Left kidney (tissue), 2 donors: ENCODE data around the gene KCNQ2. TPM values are rescaled to one million over a fixed set of nuclear protein-coding genes. Genes with fewer than 3 reads are reported as not detected.
A peak's percentile ranks its signal among the peaks of the same experiment; 100 is the strongest.

Experiments used
- DNase-seq: peaks from one replicate; pipeline ENCODE4 v3.0.0-alpha.2; 2013
- polyA plus RNA-seq: library from polyadenylated mRNA; unstranded; fragments of 120-200 nt; gene quantifications from one replicate; pipeline ENCODE4 v1.2.1, GENCODE V29; 2013; ENCODE audit not compliant: insufficient read length

The KCNQ2 gene
- polyA plus RNA-seq, 1 donor: 5.5 TPM

DNA sequence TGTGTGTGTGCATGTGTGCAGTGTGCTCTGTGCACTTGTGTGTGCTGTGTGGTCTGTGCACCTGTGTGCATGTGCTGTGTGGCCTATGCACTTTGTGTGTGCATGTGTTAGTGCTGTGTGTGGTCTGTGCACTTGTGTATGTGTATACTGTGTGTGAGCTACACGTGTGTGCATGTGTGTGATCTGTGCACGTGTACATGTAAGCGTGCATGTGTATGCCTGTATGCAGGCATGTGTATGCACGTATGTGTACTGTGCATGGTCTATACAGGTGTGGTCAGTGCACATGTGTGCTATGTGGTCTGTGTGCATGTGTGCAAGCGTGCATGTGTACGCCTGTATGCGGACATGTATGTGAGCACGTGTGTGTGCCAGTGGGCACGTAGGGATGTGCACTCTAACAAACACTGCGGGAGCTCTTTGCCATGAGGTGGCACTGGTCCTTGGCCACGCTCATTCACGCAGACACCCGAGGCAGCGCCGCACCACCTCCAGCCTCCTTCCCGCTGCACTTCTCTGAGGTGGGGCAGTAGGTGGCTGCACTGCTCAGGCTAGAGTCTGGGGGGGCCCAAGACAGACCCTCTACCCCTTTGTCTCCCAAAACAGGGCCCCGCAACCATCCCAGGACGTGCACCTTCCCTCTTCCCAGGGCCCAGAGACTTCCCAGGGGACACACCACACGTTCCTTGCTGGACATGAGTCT is 68.9 kb downstream of the KCNQ2 start:
- no peak for DNase-seq

DNA sequence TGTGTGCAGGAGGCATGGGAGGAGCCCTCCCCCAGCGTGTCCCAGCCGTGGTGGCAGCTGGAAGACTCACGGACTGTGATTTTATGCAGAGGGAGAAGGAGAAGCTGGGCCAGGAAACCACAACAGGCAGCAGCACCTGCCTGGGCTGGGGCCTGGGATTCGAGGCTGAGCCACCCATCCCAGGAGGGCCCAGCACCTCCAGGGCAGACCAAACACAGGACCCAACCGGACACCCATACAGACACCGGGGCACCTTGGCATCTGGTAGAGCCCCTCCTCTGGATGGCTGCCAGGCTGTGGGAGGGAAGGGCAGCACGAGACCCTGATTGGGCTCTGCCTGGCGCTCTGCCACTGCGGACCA is 69.6 kb downstream of the KCNQ2 start:
- DNase-seq: no peak

DNA sequence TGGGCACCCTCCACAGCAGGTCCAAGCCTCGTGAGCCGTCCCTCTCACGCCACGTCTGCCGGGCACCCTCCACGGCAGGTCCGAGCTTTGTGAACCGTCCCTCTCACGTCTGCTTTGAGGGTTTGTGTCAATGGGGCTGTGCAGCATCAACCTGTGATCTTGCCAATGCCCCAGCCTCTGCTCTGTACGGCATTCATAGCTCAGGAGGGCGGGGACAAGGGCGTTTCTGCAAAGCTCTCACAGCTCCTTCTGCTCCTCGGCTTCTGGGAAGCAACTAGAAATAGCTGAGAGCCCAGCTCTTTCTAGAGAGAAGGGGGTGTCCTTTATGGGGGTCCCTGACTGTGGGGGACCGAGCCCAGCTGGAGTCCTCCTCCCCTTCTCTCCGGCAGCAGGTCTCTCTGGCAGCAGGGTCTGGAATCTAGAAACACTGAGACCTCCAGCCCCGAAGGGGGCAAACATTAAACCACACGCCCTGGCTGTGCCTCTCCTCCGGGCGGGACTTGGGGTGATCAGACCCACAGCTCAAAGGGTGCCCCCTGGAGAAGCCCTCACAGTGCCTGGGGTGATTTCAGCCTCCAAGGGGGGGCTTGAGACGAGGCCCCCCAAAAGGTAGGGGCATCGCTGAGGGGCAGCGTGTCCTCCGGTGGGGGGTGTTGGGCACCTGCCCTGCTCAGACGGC is 70.1 kb downstream of the KCNQ2 start:
- DNase-seq: no peak

GRCh38 chr20:63401384-63402110 is 70.9 kb downstream of the KCNQ2 start:
- no peak for DNase-seq

DNA sequence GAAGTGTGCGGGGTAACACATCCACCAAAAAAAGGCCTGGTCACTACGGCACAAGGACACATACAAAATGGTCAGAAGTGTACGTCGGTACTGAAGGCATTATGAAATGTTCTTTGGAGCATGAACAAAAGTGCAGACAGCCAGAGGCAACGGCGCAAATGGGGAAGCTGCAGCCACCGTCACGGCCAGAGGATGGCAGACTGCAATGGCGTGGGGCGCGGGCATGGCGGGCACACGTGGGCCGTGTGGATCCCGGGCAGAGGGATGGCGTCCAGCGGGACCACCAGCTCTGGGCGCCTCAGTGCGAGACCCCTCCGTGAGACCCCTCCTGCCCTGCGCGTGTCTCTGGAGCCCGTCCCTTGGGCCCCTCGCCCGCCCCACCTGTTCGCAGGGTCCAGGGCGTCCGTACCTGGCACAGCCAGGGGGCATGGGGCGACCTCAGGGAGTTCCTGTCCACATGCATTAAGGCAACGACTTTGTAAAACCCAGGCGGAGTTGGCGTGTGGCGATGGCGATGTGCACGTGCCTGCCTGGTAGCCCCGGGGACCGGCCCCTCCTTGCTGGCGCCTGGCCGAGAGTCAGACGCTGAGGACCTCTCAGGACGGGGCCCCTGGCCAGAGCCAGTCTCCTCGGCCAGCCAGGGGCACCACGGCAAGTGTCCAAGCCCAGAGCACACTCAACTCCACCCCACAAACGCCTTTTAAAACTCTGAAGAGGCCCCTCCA is 71.8 kb downstream of the KCNQ2 start:
- no peak for DNase-seq

DNA sequence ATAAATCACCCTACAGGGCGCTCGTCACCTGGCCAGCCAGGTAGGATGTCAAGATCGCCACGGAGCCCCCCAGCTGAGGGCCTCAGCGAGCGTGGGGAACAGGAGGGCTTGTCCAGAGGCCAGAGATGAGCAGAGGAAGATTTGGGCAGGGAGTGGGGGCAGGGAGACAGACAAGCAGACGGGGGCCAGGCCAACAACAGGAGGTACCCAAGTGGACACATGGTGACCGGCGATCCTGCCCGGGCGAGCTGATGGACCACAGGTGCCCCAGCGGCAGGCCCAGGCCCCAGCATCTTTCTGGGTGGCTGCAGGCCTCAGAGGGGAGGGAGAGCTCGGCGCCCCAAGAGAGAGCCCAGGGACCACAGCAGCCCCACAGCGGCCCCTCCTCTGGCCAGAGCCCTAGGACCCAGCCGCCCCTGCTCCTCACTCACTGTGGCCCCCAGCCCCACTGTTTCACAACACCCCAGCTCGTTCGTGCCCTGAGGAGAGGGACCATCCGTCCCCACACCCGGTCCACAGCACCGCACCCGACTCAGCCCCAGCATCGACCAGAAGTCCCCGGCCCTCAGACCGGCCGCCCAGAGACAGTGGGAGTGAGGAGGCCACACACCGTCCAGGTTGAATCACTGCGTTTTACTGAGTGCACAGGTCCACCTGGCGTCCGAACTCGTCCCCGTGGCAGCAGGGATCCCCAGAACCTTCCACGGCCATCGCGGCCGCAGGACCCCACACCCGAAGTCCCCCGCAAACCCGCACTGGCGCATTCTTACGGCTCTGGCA is 72.7 kb downstream of the KCNQ2 start:
- DNase-seq: no peak

- DNase-seq: no peak
Measured at GRCh38 chr20:63398744-63399514, 73.5 kb downstream of the KCNQ2 start.

DNA sequence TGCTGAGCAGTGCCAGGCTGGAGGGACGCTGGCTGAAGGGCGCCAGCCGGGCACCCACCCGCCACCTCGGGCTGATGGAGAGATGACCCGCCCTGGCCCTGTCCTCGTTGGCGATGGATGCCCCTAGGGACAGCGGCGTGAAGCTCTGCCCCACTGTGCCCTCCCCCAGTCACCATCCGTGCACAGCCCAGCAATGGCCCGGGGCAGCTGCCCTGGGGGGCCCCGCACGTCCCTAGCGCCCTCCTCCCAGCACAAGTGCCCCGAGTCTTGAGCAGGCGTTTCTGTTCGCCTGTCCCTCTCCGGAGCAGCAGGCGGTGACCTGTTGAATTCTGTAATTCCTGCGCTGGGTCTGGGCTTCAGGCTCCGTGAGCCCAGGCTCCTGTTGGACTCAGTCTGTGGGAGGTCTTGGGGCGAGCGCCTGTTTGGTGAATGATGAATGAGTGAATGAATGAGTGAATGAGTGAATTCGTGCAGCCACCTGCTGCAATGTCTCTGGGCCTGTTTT is 74.5 kb downstream of the KCNQ2 start:
- no peak for DNase-seq

- no peak for DNase-seq
Measured at GRCh38 chr20:63397155-63397843, 75.2 kb downstream of the KCNQ2 start.

- DNase-seq: no peak
Measured at GRCh38 chr20:63396300-63396699, 76.2 kb downstream of the KCNQ2 start.

GRCh38 chr20:63395723-63396122 is 76.7 kb downstream of the KCNQ2 start:
- DNase-seq: no peak

DNA sequence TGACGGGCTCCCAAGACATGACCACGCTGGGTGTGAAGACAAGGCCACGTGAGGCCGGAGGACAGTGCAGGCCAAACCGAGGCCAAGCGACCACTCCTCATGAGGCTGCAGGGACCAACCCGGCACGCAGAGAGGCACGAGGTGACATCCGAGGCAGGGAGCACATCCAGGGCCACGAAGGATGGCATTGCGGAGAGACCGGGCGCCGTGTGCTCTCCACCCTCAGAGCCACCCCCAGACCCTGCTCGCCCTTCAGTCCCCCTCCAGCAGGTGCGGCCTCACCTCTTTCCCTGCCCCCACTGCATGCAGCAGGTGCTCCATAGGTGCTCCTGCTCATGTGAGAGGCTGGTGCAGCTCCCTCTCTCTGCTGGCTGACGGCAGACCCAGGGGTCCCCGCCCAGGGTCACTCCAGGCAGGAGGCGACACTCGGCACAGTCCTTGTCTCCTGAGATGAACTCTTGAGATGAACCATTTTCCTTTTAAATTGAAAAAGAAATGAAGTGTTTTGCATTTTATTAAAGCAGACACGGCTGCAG is 77.5 kb downstream of the KCNQ2 start:
- no peak for DNase-seq

- peak; percentile 83 for DNase-seq
Measured at GRCh38 chr20:63394069-63394919, 78.2 kb downstream of the KCNQ2 start.

- no peak for DNase-seq
Measured at GRCh38 chr20:63393566-63393965, 78.9 kb downstream of the KCNQ2 start.

- no peak for DNase-seq
Measured at GRCh38 chr20:63392465-63393365, 79.7 kb downstream of the KCNQ2 start.

DNA sequence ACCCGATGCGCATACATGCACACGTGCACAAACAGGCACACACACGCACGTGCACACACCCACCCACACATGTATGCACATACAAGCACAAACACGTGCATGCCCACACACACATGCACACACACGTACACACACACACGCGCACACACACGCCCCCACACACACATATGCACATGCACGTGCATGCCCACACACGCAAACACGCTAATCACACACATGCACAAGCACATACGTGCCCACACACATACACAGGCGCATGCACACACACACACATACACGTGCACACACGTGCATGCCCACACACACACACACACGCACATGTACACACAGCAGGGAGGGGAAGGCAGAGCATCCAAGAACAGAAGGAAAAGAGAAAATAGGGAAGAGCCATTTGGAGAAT is 84.5 kb downstream of the KCNQ2 start:
- no peak for DNase-seq

GRCh38 chr20:63387393-63387792 is 85.1 kb downstream of the KCNQ2 start:
- DNase-seq: no peak

GRCh38 chr20:63386491-63386890 is 86.0 kb downstream of the KCNQ2 start:
- no peak for DNase-seq
